ENCODE measurements around the gene COMT.

COMT gene

GRCh38 chr22:19970031-19970478, 28.5 kb downstream of the COMT start:
- no peak for DNase-seq (ENCODE audit: low spot score)
- no peak for TF ChIP-seq CTCF (IDR thresholded peaks at IDR 0.05)
- Histone ChIP-seq H3K4me3 (no peak overlapping the region), H3K27ac (peak overlapping the region in 1 of 2 donors; percentile 64)

GRCh38 chr22:19970479-19971275, 29.1 kb downstream of the COMT start:
- no peak overlapping the region for H3K4me3 ChIP-seq
- TF ChIP-seq CTCF (IDR thresholded peaks at IDR 0.05) = peak; percentile 97
- no peak for DNase-seq (ENCODE audit: low spot score)
- H3K27ac ChIP-seq = peak overlapping the region in 1 of 2 donors; percentile 64

- H3K4me3 ChIP-seq = no peak overlapping the region
- no peak for TF ChIP-seq CTCF (IDR thresholded peaks at IDR 0.05)
- H3K27ac ChIP-seq = peak overlapping the region in 1 of 2 donors; percentile 64
- DNase-seq (ENCODE audit: low spot score) = no peak
Measured at GRCh38 chr22:19971276-19972124, 29.9 kb downstream of the COMT start.

GRCh38 chr22:19972251-19972650, 30.7 kb downstream of the COMT start:
- no peak overlapping the region for H3K4me3 ChIP-seq
- no peak for DNase-seq (ENCODE audit: low spot score)
- no peak for TF ChIP-seq CTCF (IDR thresholded peaks at IDR 0.05)
- peak overlapping the region in 1 of 2 donors; percentile 64 for H3K27ac ChIP-seq

- peak overlapping the region in 1 of 2 donors; percentile 64 for H3K27ac ChIP-seq
- no peak for DNase-seq (ENCODE audit: low spot score)
- H3K4me3 ChIP-seq = no peak overlapping the region
- no peak for TF ChIP-seq CTCF (IDR thresholded peaks at IDR 0.05)
Measured at GRCh38 chr22:19972652-19973550, 31.3 kb downstream of the COMT start.

GRCh38 chr22:19973551-19974267, 32.1 kb downstream of the COMT start:
- DNase-seq (ENCODE audit: low spot score) = no peak
- H3K4me3 ChIP-seq = no peak overlapping the region
- peak overlapping the region in 1 of 2 donors; percentile 56 for H3K27ac ChIP-seq
- TF ChIP-seq CTCF (IDR thresholded peaks at IDR 0.05) = no peak

All from coronary artery (tissue), 2 donors.